Measurements from ENCODE around the gene RRP1.
"Not testable (repeated sequence)": the region's sequence is repeated elsewhere in the genome, so short reads cannot be mapped to it uniquely, and the experiment has no call there.

The RRP1 gene

GRCh38 chr21:43815107-43815613 is 25.8 kb downstream of the RRP1 start:
- in situ Hi-C loops (cut with MboI; ENCODE audit: low sequenced_read_pairs) = no loop called here

GRCh38 chr21:43815991-43816390 is 26.6 kb downstream of the RRP1 start:
- in situ Hi-C loops (cut with MboI; ENCODE audit: low sequenced_read_pairs) = no loop called here

GRCh38 chr21:43816611-43817071 is 27.3 kb downstream of the RRP1 start:
- in situ Hi-C loops (cut with MboI; ENCODE audit: low sequenced_read_pairs) = no loop called here

- in situ Hi-C loops (cut with MboI; ENCODE audit: low sequenced_read_pairs) = no loop called here
These were observed 28.0 kb downstream of the RRP1 start for GRCh38 chr21:43817157-43818086.

GRCh38 chr21:43818685-43819084 is 29.3 kb downstream of the RRP1 start:
- in situ Hi-C loops (cut with MboI; ENCODE audit: low sequenced_read_pairs) = no loop called here

- in situ Hi-C loops (cut with MboI; ENCODE audit: low sequenced_read_pairs) = no loop called here
These were observed 30.4 kb downstream of the RRP1 start for GRCh38 chr21:43819511-43820405.

GRCh38 chr21:43820466-43820865 is 31.1 kb downstream of the RRP1 start:
- in situ Hi-C loops (cut with MboI; ENCODE audit: low sequenced_read_pairs) = no loop called here

GRCh38 chr21:43822166-43822565 is 32.8 kb downstream of the RRP1 start:
- in situ Hi-C loops (cut with MboI; ENCODE audit: low sequenced_read_pairs) = not testable (repeated sequence)

- in situ Hi-C loops (cut with MboI; ENCODE audit: low sequenced_read_pairs) = not testable (repeated sequence)
These were observed 33.4 kb downstream of the RRP1 start for GRCh38 chr21:43822741-43823140.

GRCh38 chr21:43824333-43825241 is 35.2 kb downstream of the RRP1 start:
- in situ Hi-C loops (cut with MboI; ENCODE audit: low sequenced_read_pairs) = no loop called here

- in situ Hi-C loops (cut with MboI; ENCODE audit: low sequenced_read_pairs) = no loop called here
These were observed 36.0 kb downstream of the RRP1 start for GRCh38 chr21:43825242-43825935.

- in situ Hi-C loops (cut with MboI; ENCODE audit: low sequenced_read_pairs) = no loop called here
These were observed 36.7 kb downstream of the RRP1 start for GRCh38 chr21:43825936-43826622.

- in situ Hi-C loops (cut with MboI; ENCODE audit: low sequenced_read_pairs) = no loop called here
These were observed 37.2 kb downstream of the RRP1 start for GRCh38 chr21:43826623-43826974.

GRCh38 chr21:43827015-43827611 is 37.7 kb downstream of the RRP1 start:
- in situ Hi-C loops (cut with MboI; ENCODE audit: low sequenced_read_pairs) = no loop called here

GRCh38 chr21:43829161-43829560 is 39.8 kb downstream of the RRP1 start:
- in situ Hi-C loops (cut with MboI; ENCODE audit: low sequenced_read_pairs) = no loop called here

- in situ Hi-C loops (cut with MboI; ENCODE audit: low sequenced_read_pairs) = no loop called here
These were observed 40.3 kb downstream of the RRP1 start for GRCh38 chr21:43829575-43830119.

GRCh38 chr21:43832158-43832550 is 42.8 kb downstream of the RRP1 start:
- in situ Hi-C loops (cut with MboI; ENCODE audit: low sequenced_read_pairs) = no loop called here

GRCh38 chr21:43832648-43833047 is 43.3 kb downstream of the RRP1 start:
- in situ Hi-C loops (cut with MboI; ENCODE audit: low sequenced_read_pairs) = no loop called here
